OCI-LY7 (cell line): Measurements from ENCODE around the gene TRMT11.

ENCODE experiments used
- EZH2phosphoT487 ChIP-seq: fragments of 200-600 bp; sonication (generic); IDR thresholded peaks from 2 replicates; pipeline ENCODE4 v1.6.1; 2018; ENCODE audit warnings: low read depth, borderline replicate concordance, mild to moderate bottlenecking, mixed run types, antibody characterized with exemption, low read length, moderate library complexity, mixed read lengths
- TF ChIP-seq, protein P1 (sequence below): fragments of 200-600 bp; sonication (generic); conservative IDR thresholded peaks from 2 replicates; pipeline ENCODE4 v1.5.1; 2014; ENCODE audit warnings: mild to moderate bottlenecking, antibody characterized with exemption, low read length, moderate library complexity, mixed read lengths

DNA sequence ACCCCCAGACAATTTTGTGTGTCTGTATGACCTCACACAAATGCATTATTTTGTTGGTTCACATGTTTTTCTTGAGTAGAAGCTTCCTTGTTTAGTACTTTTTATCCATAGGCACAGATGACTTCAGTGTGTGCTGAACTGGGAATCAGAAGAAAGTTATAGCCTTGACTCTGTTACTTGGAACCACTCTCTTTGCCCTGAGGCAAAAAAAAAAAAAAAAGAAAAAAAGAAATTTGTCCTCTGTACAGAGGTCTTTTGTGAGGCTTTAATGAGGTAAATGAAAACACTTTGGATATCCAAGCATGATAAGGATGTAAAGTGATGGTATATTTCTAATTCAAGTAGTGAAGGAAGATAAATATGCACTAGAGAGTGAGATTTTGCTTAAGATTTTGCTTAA lies 51.9 kb downstream of the TRMT11 start:
- TF ChIP-seq, protein P1, sequence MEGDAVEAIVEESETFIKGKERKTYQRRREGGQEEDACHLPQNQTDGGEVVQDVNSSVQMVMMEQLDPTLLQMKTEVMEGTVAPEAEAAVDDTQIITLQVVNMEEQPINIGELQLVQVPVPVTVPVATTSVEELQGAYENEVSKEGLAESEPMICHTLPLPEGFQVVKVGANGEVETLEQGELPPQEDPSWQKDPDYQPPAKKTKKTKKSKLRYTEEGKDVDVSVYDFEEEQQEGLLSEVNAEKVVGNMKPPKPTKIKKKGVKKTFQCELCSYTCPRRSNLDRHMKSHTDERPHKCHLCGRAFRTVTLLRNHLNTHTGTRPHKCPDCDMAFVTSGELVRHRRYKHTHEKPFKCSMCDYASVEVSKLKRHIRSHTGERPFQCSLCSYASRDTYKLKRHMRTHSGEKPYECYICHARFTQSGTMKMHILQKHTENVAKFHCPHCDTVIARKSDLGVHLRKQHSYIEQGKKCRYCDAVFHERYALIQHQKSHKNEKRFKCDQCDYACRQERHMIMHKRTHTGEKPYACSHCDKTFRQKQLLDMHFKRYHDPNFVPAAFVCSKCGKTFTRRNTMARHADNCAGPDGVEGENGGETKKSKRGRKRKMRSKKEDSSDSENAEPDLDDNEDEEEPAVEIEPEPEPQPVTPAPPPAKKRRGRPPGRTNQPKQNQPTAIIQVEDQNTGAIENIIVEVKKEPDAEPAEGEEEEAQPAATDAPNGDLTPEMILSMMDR = no peak
- TF ChIP-seq EZH2phosphoT487 = no peak
